ENCODE measurements around the gene TRMT1.
"Not testable (repeated sequence)": the region's sequence is repeated elsewhere in the genome, so short reads cannot be mapped to it uniquely, and the experiment has no call there.

Gene TRMT1

DNA sequence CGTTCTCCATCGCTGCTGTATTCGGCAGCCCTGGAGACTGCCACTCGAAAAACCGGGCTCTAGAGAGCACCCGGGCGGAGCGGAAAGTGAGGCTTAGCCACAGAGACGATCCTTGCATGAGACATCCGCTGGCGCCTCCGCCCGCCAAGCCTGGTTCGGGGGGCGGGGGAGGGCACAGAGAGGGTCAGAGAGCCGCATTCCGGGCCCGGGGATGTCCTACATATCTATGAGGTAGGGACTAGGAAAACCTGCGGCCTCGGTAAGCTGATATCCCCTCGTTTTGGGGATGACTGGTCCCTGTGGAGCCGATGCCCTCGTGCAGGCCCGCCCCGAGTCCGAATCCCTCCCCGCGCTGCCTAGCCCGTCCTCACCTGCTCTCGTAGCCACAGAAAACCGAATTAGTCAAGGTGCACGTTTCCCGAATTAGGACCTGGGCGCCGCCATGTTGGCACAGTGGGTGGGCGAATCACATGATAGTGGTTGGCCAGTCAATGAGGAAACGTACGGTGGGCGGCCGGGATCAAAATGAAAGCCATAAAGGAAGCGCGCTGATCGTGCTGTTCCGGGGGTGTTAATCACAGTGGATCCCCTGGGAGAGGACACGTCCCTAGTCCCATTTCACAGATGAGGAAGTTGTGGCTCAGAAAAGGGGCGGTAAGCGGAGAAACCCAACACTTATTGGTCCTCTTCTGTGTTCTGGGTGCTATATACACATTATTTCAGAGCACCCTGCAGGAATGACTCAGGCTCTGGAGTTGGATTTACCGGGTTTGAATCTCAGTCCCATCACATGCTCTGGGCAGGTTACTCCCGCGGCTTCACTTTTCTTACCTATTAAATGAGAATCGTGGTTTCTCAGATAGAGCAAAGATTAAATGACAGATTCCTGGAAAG, at the start of gene TRMT1:
TSS of gene TRMT1 (minus strand) at position 459 of the 894 bp plus-strand sequence. CDS start at position 118, 341 bp downstream.
- DNase-seq = peak; percentile 88

DNA sequence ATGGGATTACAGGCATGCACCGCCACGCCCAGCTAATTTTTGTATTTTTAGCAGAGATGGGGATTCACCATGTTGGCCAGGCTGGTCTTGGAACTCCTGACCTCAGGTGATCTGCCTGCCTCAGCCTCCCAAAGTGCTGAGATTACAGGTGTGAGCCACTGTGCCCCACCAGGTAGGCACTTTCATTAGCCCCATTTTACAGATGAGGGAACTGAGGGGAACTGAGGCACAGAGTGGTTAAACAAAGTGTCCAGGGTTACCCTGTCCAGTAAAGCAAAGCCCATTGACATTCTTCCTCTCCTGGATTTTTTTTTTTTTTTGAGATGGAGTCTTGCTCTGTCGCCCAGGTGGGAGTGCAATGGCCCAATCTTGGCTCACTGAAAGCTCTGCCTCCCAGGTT, 49.6 kb upstream of the TRMT1 start:
- DNase-seq = not testable (repeated sequence)

DNA sequence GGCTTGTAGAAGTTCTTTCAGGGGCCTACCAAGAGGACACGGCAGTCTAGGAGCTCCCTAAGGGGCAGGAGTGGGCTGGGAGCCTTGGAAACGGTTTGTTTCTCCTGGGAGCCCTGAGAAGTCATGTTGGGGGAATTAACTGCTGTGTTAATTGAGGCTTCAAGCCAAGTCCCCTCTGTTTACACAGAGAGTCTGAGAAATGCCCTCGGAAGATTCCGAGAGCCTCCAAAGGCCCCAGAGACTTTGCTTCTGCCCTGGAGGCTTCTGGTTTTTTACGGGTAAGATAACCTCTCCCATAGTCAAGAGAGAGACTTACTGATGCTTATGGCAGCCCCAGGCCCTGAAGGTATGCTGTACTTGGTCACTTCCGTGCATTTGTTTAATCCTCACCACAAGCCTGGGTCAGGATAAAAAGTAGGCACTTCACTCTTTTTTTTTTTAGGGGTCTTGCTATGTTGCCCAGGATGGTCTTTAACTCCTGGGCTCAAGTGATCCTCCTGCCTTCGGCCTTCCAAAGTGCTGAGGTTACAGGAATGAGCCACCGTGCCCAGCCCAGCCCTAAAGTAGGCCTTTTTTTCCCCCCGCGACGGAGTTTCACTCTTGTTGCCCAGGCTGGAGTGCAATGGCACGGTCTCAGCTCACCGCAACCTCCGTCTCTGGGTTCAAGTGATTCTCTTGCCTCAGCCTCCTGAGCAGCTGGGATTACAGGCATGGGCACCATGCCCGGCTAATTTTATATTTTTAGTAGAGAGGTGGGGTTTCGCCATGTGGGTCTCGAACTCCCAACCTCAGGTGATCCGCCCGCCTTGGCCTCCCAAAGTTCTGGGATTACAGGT, 48.8 kb upstream of the TRMT1 start:
- no peak for DNase-seq

DNA sequence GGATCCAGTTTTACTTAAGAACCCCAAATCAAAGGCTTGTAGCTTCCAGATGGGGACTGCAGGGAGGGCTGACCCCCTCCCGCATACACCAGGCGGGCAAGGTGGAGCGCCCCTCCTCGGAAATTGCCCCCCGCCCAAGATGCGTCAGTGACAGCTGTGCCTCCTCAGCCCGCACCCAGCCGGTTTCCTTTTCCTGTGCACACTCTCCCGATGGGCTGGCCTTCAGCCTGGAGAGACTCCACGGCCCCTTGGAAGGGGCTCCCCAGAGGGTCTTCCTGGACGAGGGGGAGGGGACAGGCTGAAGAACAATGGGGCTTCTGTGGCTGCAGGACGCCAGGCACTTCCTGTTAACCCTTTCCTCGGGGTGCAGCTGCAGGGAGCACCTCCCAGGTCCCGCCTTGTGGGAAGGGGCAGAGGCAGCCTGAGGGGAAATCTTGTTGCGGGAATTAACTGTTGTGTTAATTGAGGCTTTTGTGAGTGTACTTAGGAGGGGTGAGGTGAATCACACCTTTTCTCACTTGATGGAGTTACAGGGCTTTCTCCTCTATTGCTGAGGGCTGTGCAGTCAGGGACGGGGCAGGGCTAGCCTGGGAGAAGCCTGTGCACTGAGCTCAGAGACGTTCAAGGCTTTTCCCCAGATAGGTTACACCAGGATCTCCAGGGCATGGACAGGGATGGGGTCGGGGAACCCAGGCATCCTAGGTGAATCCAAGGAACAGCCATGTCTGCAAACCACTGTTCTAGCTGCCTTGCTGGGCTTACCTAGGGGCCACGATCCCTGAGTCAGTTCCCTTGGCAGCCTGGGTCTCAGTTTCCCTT, 48.0 kb upstream of the TRMT1 start:
- peak; percentile 16 for DNase-seq

DNA sequence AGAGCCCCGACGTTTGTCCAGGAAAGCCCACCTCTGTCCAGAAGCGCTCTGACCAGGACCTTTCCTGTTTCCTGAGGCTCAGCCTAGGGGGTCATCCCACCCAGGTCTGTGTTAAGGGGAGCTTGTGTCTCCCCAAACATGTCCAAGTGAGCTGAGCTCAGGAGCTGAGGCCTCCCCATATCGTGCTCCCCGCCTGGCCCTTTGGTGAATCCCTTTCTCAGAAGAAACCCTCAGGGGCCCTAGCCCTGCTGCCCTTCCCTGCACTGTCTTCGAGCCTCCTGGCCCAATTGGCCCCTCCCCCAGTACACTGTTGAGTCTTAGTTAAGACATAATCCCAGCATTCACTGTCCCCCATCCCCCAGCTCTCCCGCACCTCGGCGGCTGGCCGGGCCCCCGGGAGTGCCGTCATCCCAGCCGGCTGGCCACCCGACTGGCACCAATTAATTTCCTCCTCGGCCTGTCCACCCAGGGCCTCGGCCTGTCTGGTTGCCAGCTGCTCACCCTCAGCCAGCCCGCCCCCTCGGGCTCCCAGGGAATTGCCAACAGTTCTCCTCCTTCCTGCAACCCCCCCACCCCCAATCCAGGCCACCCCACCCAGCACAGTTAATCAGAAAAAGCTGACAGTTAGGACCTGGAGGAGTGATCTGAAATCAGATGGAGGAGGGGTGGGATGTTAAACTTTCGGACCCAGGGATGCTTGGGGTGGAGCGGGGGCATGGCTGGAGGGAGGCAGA, 47.2 kb upstream of the TRMT1 start:
- no peak for DNase-seq

DNA sequence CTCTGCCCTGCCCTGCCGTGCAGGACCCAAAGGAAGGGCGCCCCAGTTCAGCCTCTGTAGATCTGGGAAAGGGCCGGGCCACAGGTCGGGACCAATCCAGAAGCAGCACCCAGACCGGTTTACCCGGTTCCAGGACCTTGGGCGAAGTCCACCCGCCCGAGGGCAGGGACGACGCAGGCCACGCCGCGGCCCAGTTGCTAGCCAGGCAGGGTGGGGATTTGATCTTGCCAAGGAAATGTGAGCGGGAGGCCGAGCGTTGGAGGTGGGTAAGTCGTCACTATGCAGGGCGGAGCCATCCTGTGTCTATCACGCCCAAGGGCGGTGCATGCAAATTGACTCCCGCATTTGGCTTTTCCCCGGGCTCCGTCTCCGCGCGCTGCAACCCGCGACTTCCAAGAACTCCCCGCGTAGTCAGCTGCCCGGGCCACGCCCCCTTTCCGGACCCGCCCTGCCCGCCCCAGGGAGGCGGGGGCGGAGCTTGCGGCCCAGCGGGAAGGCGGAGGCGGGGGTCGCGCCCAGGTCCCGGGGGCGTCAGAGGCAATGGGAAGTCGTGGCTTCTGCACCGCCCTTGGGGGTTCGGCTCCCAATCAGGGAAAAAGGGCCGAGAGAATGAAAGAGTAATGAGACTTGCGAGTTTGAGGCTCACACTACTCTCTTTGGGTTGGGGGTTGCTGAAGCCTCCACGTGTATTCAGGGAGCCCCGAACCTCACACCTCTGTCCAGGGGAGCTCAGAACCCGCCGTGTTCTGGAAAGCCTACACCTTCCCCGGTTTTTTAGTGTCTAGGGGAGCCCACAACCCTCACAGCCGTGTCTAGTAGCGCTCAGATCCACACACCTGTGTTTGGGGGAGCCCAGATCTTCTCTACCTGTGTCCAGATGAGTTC, 46.4 kb upstream of the TRMT1 start:
- DNase-seq = peak; percentile 77

DNA sequence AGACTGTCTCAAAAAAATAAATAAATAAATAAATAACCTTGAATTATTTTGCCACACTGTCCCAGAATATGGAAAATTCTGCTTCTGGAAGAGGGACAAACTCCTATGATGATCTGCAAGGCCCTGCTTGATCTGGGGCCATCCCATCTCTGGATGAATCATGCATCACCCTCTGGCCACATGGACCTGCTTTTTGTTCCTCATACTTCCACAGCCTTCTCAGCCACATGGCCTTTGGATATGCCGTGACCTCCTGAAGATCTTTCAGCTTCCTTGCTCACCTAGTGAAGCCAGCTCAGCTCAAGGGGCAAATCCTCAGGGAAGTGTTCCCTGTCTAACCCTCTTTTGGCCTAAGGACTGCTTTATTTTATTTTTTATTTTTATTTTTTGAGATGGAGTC, 44.0 kb upstream of the TRMT1 start:
- no peak for DNase-seq

DNA sequence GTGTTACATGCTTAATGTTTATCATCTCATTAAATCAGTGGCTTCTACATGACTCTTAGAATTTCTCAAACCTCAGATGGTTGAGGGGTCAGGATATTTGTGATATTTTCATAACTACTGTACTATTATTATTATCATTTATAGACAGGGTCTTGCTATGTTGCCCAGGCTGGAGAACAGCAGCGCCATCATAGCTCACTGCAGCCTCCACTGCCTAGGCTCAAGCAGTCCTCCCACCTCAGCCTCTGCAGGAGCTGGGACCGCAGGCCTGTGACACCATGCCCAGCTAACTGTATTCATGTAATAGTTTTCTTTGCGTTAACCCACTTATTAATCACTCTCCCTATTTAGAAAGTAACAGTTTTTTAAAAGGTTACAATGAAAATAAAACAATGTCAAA, 43.2 kb upstream of the TRMT1 start:
- DNase-seq = no peak

DNA sequence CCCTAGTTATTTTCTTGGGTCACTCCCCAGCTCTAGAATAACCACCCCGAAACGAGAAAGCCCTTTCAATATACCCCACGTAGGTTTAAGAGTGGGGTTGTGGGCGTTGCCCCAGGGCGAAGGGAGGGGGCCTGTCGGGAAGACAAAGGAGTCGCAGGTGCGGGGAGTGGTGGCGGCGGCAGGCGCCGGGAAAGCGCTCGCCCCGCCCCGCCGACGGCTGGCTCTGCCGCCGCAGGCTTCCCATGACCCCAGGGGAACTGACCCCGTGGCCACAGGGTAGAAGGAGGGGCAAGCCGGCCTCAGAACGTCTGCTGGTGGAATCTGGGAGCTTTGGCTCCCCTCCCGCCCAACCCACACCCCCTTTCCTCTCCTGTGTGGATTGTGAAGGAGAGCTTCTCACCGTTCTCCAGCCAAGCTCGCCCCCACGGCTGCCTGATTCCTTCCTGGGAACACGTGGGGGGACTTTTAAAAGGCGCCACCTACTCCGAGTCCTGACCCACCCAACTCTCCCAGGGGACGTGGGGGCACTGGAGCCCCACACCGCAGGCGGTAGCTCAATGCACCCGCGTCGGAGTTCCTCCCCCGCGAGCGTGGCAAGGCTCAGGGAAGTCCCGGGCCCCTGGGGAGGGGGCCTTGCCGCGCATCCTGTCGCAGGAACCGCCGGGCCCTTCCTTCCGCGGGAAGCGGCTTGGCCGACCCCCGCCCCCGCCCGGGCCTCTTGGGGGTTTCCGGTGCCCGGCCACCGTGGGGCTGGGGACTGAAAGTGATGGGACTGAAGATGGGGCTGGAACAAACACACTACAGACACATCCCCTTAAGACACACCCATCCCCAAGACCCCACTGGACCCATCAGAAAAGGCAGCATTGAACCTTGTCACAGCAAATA, 39.2 kb upstream of the TRMT1 start:
- peak; percentile 52 for DNase-seq

DNA sequence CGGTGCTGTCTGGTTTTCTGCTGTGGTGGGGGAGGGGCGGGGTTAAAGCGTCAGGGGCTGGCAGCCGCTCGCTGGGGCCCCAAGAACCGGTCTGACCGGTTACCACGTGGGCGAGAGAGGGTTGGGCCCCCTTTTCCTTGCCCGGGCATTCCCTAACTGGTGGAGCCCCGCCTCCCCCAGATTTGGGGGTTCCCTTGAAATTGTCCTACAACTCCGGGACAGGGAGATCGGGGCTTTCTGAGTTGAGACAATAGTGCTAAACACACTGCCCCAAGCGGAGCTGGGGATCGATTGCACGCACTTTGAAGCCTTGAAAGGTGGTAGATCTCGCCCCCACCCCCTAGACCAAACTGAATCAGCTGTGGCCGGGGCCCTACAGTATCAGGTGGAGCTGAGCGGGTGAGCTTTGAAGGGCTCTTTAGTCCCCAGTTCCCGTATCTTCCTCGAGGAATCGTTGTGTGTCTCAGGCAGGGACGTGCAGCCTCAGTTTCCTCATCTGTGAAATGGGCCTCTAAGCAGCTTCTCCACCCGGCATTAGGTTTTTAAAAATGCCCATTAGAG, 38.5 kb upstream of the TRMT1 start:
- DNase-seq = peak; percentile 60

DNA sequence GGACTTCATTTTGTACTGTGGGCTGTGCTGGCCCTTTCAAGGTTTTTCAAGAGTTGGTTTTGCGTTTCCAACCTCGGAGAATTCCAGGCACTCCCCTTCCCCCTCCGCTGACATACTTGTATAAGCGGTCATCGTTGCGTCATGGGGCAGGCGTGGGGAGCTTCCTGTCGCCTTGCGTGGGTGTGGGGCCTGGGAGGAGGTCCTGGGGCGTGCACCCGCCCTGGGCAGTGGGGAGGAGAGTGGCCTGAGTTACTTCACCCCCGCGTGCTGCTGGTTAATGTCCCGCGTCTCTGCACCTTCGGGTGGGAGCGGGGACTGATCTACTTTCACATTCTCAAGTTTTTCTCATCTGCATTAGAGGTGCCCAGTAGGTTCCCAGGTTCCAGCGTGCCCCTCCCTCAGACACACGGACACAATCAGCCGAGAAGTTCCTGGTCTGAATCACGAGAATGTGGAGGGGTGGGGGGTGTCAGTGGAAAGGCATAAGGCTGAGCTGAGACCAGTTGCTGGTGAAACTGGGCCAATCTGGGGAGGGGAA, 37.8 kb upstream of the TRMT1 start:
- no peak for DNase-seq

DNA sequence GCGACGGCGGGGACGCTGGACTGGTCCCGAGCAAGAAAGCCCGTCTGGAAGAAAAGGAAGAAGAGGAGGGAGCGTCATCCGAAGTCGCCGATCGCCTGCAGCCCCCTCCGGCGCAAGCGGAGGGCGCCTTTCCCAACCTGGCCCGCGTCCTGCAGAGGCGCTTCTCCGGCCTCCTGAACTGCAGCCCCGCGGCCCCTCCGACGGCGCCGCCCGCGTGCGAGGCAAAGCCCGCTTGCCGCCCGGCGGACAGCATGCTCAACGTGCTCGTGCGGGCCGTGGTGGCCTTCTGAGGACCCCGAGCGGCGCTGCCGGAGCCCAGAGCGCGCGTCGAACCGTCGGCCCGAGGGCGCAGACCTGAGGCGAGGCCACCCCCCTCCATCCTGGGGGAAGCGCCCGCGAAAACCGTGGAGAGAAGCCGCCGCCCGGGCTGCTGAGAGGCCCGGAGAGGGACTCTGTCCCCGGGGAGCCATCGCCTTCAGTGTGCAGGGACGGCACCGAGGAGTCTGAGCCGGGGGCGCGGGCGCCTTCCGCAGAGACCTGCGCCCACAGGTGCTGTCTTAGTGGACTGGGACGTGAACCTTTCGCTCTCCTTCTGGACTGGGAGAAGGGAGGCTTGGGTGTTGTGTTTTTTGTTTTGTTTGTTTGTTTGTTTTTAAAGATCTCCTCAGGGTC, 37.2 kb upstream of the TRMT1 start:
- DNase-seq = no peak

DNA sequence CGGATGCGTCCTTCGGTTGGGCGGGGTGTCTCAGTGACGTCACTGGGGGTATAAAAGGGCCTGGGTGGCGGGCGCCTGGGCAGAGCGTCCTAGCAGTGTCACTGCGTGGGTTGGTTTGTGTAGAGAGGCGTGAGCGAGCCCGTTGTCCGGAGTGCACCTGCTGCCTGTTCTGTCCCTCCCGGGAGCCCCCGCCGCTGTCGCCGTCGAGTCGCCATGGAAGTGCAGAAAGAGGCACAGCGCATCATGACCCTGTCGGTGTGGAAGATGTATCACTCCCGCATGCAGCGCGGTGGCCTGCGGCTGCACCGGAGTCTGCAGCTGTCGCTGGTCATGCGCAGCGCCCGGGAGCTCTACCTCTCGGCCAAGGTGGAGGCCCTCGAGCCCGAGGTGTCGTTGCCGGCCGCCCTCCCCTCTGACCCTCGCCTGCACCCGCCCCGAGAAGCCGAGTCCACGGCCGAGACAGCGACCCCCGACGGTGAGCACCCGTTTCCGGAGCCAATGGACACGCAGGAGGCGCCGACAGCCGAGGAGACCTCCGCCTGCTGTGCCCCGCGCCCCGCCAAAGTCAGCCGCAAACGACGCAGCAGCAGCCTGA, 36.5 kb upstream of the TRMT1 start:
- peak; percentile 88 for DNase-seq

DNA sequence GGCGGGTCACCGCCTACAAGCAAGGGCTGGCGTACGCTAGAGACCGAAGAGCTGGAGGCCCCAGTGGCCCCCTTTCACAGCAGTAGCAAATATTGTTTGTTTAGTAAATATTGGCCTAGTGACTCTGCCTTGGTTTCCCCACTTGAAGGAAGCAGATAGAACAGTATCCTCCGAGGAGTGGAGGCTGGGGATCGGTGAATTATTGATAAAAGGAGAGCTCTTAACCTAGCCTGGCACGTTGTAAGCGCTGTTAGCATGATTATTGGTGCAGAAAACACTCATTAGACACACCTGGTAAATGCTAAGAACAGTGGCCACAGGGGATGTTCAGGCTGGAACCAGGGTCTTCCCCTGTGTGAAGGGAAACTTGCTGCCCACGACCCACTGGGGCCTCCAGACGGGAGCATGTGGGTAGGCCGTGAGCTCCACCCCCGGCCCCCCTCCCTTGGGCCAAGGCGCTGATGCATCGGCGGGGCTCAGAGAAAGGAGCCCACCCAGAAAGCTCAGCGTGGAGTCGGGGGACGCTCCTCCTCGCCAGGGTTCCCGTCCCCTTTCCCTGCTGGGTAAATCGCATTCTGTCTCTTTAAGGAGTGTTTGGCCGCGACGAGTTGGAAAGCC, 35.9 kb upstream of the TRMT1 start:
- DNase-seq = no peak

DNA sequence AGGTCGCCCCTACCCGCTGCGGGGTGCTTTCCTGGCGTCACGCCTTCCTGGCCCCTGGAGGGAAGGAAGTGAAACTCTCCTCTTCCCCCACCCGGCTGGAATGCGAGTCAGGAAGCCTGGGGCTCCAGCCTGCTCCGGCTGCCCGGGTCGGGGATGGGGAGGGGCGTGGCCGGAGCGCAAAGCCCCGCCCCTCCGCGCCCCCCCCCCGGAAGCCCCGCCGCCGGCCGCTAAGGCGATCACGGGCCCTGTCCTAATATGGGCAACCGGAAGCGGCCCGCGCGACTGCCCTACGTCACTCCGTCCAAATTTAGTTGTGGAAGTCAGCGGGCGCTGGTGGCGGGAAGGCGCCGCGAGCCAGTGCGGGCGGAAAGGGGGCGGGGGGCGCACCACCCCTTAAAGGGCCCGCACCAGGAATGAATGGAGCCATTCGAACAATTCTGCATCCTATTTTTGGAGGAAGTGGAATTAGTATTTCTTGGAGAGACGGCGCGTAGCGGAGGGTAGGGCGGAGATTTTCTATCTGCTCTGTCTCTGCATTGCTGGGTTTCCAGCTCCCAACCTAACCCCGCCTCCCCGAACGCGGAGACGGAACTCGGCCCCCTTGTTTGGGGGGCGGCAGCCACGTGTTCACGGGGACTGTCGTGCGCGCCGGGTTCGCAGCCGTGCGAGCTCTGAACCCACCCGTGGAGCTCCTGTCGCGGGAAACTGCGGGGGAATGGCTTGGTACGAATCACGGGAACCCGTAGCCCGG, 35.2 kb upstream of the TRMT1 start:
- DNase-seq = peak; percentile 93

DNA sequence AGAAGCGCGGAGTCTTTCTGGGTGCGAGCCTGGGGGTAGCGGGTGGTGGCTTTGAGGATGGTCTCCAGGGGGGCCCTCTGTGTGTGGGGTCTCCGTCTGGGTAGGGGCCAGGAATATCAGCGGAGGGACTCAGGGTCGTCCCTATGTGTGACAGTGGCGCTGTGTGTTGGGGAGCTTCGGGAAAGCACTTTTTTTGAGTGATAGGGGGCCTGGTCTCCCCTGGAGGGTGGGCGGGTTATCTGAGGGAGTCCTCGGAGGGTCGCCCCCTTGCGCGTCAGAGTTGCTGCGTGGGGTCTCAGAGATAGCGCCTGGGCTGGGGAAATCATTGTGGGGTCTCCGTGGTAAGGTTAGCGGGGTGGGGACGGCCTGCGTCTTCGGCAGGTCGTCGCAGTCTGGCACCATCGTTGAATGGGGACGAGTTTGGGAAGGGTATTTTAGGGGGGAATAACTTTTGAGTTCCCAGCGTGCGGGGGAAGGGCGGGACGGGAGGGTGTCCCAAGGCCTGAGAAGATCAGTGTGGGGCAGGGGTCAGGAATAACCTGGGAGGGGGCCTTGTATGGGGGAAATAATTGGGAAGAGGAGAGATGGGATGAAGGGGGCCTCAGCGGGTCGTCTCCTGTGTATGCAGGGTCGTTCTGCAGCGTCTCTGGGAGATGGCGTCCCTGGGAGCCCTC, 34.5 kb upstream of the TRMT1 start:
- no peak for DNase-seq
